CD4-positive, alpha-beta T cell (primary cell): ENCODE measurements around the gene IFNGR1. TPM values are rescaled to one million over a fixed set of nuclear protein-coding genes. Genes with fewer than 3 reads are reported as not detected.
A peak's percentile ranks its signal among the peaks of the same experiment; 100 is the strongest.

Experiments used
- ATAC-seq: fragments of 200-7000 bp; cut with Tn5 transposase; one replicate; pipeline ENCODE4 v1.10.0; 2022; ENCODE audit warnings: mild to moderate bottlenecking; ENCODE audit not compliant: poor library complexity
- CTCF ChIA-PET: fragments of 350-600 bp; sonication (Branson Sonifier 250); formaldehyde crosslinking; loops from one replicate; lab custom pipeline; 2021; ENCODE audit warnings: antibody characterized with exemption, inconsistent platforms; lab: Charles Lee
- POLR2A ChIA-PET: fragments of 350-600 bp; sonication (Branson Sonifier 250); formaldehyde crosslinking; loops from one replicate; lab custom pipeline; 2021; ENCODE audit warnings: antibody characterized with exemption, inconsistent platforms; lab: Charles Lee
- DNase-seq, 14 experiments: peaks; one replicate each; pipeline ENCODE4 v3.0.0-alpha.2; 2013 to 2020; ENCODE audit warnings: mixed read lengths in 2 of 14
- H3K27ac ChIP-seq, 2 donors: one replicate each; pipeline versions ENCODE4 v1.5.1 to v1.7.0; 2013; ENCODE audit warnings: low read length in 2 of 2, low read depth in 1 of 2, mild to moderate bottlenecking in 1 of 2
- H3K27me3 ChIP-seq, 2 experiments: 1 replicate in 1 of 2; 2 replicates in 1 of 2; pipeline versions ENCODE4 v1.6.1 to v1.7.0; 2013; ENCODE audit warnings: low read length in 2 of 2, control low read depth in 1 of 2, mild to moderate bottlenecking in 1 of 2, moderate library complexity in 1 of 2; ENCODE audit not compliant: insufficient read depth in 2 of 2, control insufficient read depth in 1 of 2
- H3K36me3 ChIP-seq: one replicate; pipeline ENCODE4 v1.6.1; 2013; ENCODE audit warnings: low read length, control low read depth; ENCODE audit not compliant: insufficient read depth
- H3K4me1 ChIP-seq: one replicate; pipeline ENCODE4 v1.6.1; 2013; ENCODE audit warnings: low read length, control low read depth; ENCODE audit not compliant: insufficient read depth
- H3K4me3 ChIP-seq: one replicate; pipeline ENCODE4 v1.5.1; 2013; ENCODE audit warnings: mild to moderate bottlenecking, low read length, moderate library complexity
- H3K9me3 ChIP-seq, 2 experiments: 1 replicate in 1 of 2; 2 replicates in 1 of 2; pipeline versions ENCODE4 v1.6.1 to v1.7.0; 2013; ENCODE audit warnings: low read length in 2 of 2, mild to moderate bottlenecking in 2 of 2, control low read depth in 1 of 2, moderate library complexity in 1 of 2; ENCODE audit not compliant: control insufficient read depth in 1 of 2, insufficient read depth in 1 of 2
- H3K27ac Mint-ChIP-seq: one replicate; pipeline ENCODE4 v1.8.0; 2020; ENCODE audit warnings: mixed read lengths
- H3K27me3 Mint-ChIP-seq: one replicate; pipeline ENCODE4 v1.8.0; 2021; ENCODE audit warnings: mixed read lengths
- H3K36me3 Mint-ChIP-seq: one replicate; pipeline ENCODE4 v1.8.0; 2021; ENCODE audit warnings: low read depth, mixed read lengths
- H3K4me1 Mint-ChIP-seq: one replicate; pipeline ENCODE4 v1.8.0; 2021; ENCODE audit warnings: low read depth, mixed read lengths
- H3K4me3 Mint-ChIP-seq: one replicate; pipeline ENCODE4 v1.8.0; 2020; ENCODE audit warnings: mild to moderate bottlenecking, mixed read lengths
- H3K9me3 Mint-ChIP-seq: one replicate; pipeline ENCODE4 v1.8.0; 2020; ENCODE audit warnings: mixed read lengths
- CTCF ChIP-seq: fragments of 200-600 bp; IDR thresholded peaks from one replicate; pipeline ENCODE4 v1.8.0; 2022; ENCODE audit warnings: antibody characterized with exemption, mild to moderate bottlenecking
- intact Hi-C, 2 experiments: fragments of 100-400 bp; cut with DNase I in 1 of 2; cut with micrococcal nuclease in 1 of 2; formaldehyde crosslinking; loops; one replicate each; pipeline versions ENCODE4 v1.15.1 to v1.9.0; 2023 to 2025; cut with DNase I, micrococcal nuclease
- polyA plus RNA-seq, 2 donors: library from polyadenylated mRNA; unstranded; fragments of 120-200 nt; gene quantifications; one replicate each; pipeline ENCODE4 v1.2.1, GENCODE V29; 2013
- total RNA-seq, 174 experiments: library from RNA in 2 of 174; stranded (reverse) in 2 of 174; gene quantifications; one replicate each; pipeline ENCODE4 v1.2.3 and lab custom pipeline; 2021 to 2026

The IFNGR1 gene
- 10 to 100 TPM; 81.7 to 84.3 TPM for total RNA-seq
- polyA plus RNA-seq (2013, experiment 1 of 2), result 41.1 TPM
- 35.8 TPM for polyA plus RNA-seq (2013, experiment 2 of 2)
- total RNA-seq (lab: John Stamatoyannopoulos, UW), result 16.9 to 220 (median 54.0) reads per million in 172 experiments

GRCh38 chr6:137218917-137219663 is at the start of gene IFNGR1:
IFNGR1 (minus strand) TSS chr6:137219385; CDS start chr6:137219327, 58 bp downstream.
- Mint-ChIP-seq H3K36me3 (peaks cover 5% of the 10 kb centered on the region), H3K27me3 (no peaks in the 10 kb centered on the region), H3K27ac (peak within 1 kb of the TSS; percentile 93), H3K9me3 (no peaks in the 10 kb centered on the region), H3K4me1 (peaks cover 61% of the 10 kb centered on the region), H3K4me3 (peak within 1 kb of the TSS; percentile 95)
- Histone ChIP-seq H3K27me3 (no peaks in the 10 kb centered on the region), H3K9me3 (no peaks in the 10 kb centered on the region), H3K4me1 (peaks cover 45% of the 10 kb centered on the region), H3K27ac (peak within 1 kb of the TSS; percentile 90 to 91), H3K4me3 (peak within 1 kb of the TSS; percentile 65), H3K36me3 (no peaks in the 10 kb centered on the region)
- CTCF ChIA-PET, result interaction anchor here (1.5 kb wide), 1 partner anchor 427 kb away, joined by 4 read pairs; the partner anchor contains the start of gene MAP3K5
- peak; percentile 82 for ATAC-seq
- POLR2A ChIA-PET, result interaction anchor here (0.6 to 1.1 kb wide), 2 partner anchors 175 to 427 kb away, joined by 3 to 4 read pairs; partner anchors contain the start of gene MAP3K5
- DNase-seq, result peak; percentile 90 to 99 (median 95)
- no peak for TF ChIP-seq CTCF
- intact Hi-C loops, result loop anchor here (2.0 to 10.0 kb wide), 3 partner anchors 14 to 1556 kb away; partner anchors contain the start of genes CCDC28A (in 1 of the 2) and PEX7 (in 1 of the 2)

- Mint-ChIP-seq H3K27me3 (peaks cover 8% of the 10 kb centered on the region), H3K36me3 (no peaks in the 10 kb centered on the region), H3K4me3 (no peak overlapping the region), H3K27ac (no peak overlapping the region), H3K9me3 (no peaks in the 10 kb centered on the region), H3K4me1 (peaks cover 4% of the 10 kb centered on the region)
- ATAC-seq (no peak), DNase-seq (no peak)
- ChIA-PET POLR2A (no interaction called here), CTCF (no interaction called here)
- intact Hi-C loops, result loop anchor here in 1 of 2 experiments (2.0 kb wide), 1 partner anchor 44 kb away; no protein-coding TSS in a partner anchor
- TF ChIP-seq CTCF, result no peak
- H3K36me3 ChIP-seq, result no peaks in the 10 kb centered on the region
- no peaks in the 10 kb centered on the region for H3K4me1 ChIP-seq
- H3K27me3 ChIP-seq, result no peaks in the 10 kb centered on the region
- no peak overlapping the region for H3K4me3 ChIP-seq
- no peak overlapping the region for H3K27ac ChIP-seq
- no peaks in the 10 kb centered on the region for H3K9me3 ChIP-seq
These were observed 49.7 kb upstream of the IFNGR1 start for GRCh38 chr6:137268911-137269310.

GRCh38 chr6:137266309-137266586 is 47.1 kb upstream of the IFNGR1 start:
- no peaks in the 10 kb centered on the region for H3K9me3 ChIP-seq
- H3K36me3 Mint-ChIP-seq, result no peaks in the 10 kb centered on the region
- no peak overlapping the region for H3K27ac Mint-ChIP-seq
- ChIA-PET CTCF (no interaction called here), POLR2A (no interaction called here)
- peaks cover 13% of the 10 kb centered on the region for H3K27me3 Mint-ChIP-seq
- no peak overlapping the region for H3K4me3 Mint-ChIP-seq
- DNase-seq (no peak), ATAC-seq (no peak)
- no peaks in the 10 kb centered on the region for H3K27me3 ChIP-seq
- peaks cover 1% of the 10 kb centered on the region for H3K4me1 ChIP-seq
- H3K4me3 ChIP-seq, result no peak overlapping the region
- no peak for TF ChIP-seq CTCF
- no peak overlapping the region for H3K27ac ChIP-seq
- intact Hi-C loops, result no loop called here
- no peaks in the 10 kb centered on the region for H3K36me3 ChIP-seq
- H3K4me1 Mint-ChIP-seq, result peaks cover 10% of the 10 kb centered on the region
- no peaks in the 10 kb centered on the region for H3K9me3 Mint-ChIP-seq
